ENCODE measurements around the gene CABLES1.

DNA sequence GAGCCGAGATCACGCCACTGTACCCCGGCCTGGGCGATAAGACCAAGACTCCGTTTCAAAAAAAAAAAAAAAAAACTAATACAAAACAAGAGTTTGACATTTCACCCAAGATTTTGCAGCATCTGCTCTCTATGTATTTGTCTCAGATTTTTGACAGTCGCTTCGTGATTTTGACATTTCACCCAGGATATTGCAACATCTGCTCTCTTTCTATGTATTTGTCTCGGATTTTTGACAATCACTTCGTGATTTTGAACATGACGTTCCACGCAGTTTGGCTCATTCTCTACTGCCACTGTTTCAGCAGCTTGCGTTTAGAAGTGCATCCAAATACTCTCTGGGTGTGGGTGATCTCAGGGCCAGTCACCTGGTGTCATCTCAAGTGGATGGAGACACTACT lies 108.5 kb downstream of the CABLES1 start:
- TF ChIP-seq CBX8 (IDR thresholded peaks at IDR 0.05), result no peak
- TF ChIP-seq, protein P1, sequence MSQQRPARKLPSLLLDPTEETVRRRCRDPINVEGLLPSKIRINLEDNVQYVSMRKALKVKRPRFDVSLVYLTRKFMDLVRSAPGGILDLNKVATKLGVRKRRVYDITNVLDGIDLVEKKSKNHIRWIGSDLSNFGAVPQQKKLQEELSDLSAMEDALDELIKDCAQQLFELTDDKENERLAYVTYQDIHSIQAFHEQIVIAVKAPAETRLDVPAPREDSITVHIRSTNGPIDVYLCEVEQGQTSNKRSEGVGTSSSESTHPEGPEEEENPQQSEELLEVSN (IDR thresholded peaks at IDR 0.05; ENCODE audit: borderline replicate concordance, low read depth), result no peak
- TF ChIP-seq NFE2L2 (conservative IDR thresholded peaks at IDR 0.05; ENCODE audit: low read length), result no peak
- TF ChIP-seq CTCF (IDR thresholded peaks at IDR 0.05), result no peak
- no peak for TF ChIP-seq JUNB (IDR thresholded peaks at IDR 0.05)
- no peak for TF ChIP-seq MAX (IDR thresholded peaks at IDR 0.05)
